KBM-7 (cell line): Measurements from ENCODE around the gene KDF1.

Experiments
- DNase-seq: peaks from one replicate; pipeline ENCODE4 v3.0.0-alpha.2; 2015
- in situ Hi-C: fragments of 300-500 bp; cut with MboI; formaldehyde crosslinking; loops from 2 replicates; pipeline ENCODE4 v1.14.3; 2020; ENCODE audit warnings: low sequenced_read_pairs, low pct_unique_long_range_greater_than_20kb, mixed read lengths

KDF1 gene

DNA sequence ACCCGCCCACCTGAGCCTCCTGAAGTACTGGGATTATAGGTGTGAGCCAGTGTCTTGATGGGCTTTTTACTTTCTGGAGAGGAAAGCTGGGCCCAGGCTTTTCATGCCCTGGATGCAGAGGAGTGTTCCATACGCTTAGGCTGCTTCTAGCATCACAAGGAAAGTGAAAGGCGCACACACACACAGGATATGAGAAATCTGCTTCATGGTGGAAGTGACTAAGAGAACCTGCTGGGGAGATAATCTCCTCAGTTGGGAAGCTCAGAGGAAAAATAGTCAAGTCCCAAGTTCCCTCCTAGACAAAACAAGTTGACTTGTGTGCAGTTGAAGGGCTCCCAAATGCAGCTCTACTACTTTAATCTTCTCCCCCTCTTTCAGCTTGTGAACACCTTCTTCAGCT, 36.6 kb downstream of the KDF1 start:
- in situ Hi-C loops: no loop called here
- DNase-seq: no peak

- in situ Hi-C loops: no loop called here
- DNase-seq: no peak
These were observed 37.4 kb downstream of the KDF1 start for GRCh38 chr1:26922901-26923300.

DNA sequence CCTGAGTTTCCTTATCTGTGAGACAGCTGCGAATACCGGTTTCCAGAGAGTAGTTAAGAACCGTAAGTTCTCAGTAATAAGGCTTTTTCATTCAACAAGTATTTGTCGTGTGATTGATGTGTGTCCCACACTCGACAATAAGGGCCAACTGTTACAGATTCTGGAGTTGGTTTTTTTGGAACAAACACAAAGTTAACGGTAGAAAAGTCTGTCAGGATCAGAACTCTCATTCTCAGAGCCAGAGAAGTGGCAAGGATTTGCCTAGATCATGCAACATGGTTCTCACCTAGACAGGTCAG, 37.9 kb downstream of the KDF1 start:
- in situ Hi-C loops: no loop called here

GRCh38 chr1:26921540-26922430, 38.5 kb downstream of the KDF1 start, which contains the start of gene NUDC:
TSS of gene NUDC (plus strand) at chr1:26921743. CDS start at chr1:26921849, 106 bp downstream.
- DNase-seq: peak; percentile 97
- in situ Hi-C loops: no loop called here

More for the DNA sequence above, 37.9 kb downstream of the KDF1 start:
- no peak for DNase-seq

GRCh38 chr1:26921126-26921539, 39.1 kb downstream of the KDF1 start:
- DNase-seq: no peak
- in situ Hi-C loops: no loop called here

DNA sequence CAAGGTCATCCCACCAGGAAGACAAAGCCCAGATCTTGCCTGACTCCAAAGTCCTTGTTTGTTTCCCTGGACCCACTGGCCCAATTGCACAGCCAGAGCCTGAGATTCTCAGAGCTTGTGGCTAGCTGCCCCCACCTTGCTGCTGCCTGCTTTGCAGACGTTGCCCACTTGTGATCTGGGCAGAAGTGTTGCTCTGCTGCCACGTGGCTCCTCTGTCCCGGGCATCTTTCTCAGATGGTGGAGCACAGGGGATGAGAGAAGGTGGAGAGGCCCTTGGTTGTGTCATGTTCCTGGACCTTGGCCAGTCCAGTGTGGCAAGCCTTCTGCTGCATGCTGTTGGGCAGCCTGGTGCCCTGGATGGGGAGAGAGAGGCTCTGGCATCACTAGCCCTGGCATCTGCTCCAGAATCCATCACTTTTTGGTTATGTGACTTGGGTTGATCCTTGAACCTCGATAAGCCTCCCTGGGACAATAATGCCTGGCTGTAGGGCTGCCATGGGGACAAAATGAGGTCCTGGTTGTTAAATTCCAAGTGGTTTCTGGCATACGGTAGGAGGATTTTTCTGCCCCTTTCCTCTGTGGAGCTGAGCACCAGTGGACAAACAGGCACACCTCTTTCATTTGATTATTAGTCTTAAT, 44.9 kb downstream of the KDF1 start:
- in situ Hi-C loops: no loop called here
- DNase-seq: no peak

- DNase-seq: no peak
- in situ Hi-C loops: no loop called here
These were observed 46.3 kb downstream of the KDF1 start, which contains the start of gene NR0B2 for GRCh38 chr1:26913754-26914619. TSS of gene NR0B2 (minus strand) at chr1:26913975. CDS start at chr1:26913940, 35 bp downstream.

DNA sequence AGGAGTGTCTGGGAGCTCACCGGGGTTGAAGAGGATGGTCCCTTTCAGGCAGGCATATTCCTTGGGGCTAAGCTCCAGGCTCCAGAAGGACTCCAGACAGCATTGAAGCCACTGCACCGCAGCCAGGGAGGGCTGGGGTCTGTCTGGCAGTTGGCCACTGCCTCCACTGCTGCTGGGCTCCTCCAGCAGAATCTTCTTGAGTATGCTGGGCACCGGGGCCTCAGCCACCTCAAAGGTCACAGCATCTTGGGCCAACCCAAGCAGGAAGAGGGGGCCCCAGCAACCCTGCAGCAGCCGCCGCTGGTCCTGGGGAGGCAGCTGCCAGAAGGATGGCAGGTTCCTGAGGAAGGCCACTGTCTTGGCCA, 46.9 kb downstream of the KDF1 start:
- in situ Hi-C loops: no loop called here
- no peak for DNase-seq

- in situ Hi-C loops: no loop called here
- no peak for DNase-seq
These were observed 48.1 kb downstream of the KDF1 start for GRCh38 chr1:26912147-26912490.

DNA sequence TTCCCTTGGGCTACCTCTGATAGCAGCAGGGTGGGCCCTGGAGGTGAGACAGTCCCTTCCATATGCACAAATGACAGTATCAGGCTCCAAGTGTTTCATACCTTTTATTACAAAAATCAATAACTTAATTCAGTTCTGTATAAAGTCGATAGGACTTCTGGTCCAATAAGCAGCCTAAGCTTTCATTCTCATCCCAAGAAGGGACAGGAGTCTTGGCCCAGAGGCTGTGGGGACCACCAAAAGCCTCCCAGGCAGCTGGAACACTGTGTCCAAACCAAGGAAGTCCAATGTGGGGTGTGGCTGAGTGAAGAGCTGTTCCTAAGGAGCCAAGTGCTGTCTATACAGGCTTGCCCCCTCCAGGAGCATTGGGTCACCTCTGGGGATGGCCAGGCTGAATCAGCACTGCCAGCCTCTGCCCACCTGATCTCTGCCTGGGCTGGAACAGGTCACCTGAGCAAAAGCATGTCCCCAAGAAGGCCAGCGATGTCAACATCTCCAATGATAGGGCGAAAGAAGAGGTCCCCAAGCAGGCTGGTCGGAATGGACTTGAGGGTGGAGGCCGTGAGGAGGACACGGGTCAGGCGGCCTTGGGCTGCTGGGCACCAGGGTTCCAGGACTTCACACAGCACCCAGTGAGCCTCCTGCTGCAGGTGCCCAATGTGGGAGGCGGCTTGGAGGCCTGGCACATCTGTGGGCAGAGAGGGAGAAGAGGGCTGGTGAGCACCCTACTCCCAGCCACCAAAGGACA, 48.7 kb downstream of the KDF1 start:
- DNase-seq: no peak
- in situ Hi-C loops: no loop called here

DNA sequence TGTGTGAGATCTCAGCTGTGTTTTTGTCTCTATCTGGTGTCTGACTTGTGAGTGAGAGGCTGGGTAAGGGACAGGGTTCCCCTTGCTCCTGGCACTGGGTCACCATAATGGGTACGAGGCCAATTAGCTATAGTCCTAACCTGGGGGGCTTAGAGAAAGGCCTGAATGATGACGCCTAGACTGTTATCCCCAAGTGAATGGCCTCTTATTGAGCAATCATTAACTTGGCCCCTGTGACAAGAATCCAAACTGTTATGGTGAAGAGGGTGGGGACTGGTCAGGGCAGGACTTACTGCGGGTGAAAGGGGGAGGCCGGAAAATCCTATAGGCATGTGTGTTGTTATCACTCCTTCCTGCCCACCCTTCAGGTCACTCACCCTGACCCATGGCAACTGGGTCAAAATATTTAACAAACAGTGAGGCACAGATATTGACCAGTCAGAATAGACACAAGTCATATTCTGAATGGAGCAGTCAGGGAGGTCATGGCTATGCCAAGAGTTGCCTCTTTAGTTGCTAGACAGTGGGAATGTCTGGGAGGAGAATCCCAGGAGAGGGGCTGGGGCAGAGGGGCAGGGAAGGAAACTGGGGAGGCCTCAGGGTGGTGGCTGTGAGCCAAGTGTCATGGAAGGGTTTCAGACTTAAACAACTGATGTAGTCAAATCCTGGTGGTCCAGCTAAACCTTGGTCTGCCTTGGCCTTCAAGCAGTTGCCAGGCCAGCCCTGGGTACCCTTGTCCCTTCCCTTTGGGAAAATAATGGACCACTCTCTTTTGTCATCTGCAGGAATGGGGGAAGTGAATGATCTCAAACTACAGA, 49.7 kb downstream of the KDF1 start:
- no peak for DNase-seq
- in situ Hi-C loops: no loop called here

- no peak for DNase-seq
- in situ Hi-C loops: no loop called here
These were observed 50.3 kb downstream of the KDF1 start for GRCh38 chr1:26909951-26910342.

DNA sequence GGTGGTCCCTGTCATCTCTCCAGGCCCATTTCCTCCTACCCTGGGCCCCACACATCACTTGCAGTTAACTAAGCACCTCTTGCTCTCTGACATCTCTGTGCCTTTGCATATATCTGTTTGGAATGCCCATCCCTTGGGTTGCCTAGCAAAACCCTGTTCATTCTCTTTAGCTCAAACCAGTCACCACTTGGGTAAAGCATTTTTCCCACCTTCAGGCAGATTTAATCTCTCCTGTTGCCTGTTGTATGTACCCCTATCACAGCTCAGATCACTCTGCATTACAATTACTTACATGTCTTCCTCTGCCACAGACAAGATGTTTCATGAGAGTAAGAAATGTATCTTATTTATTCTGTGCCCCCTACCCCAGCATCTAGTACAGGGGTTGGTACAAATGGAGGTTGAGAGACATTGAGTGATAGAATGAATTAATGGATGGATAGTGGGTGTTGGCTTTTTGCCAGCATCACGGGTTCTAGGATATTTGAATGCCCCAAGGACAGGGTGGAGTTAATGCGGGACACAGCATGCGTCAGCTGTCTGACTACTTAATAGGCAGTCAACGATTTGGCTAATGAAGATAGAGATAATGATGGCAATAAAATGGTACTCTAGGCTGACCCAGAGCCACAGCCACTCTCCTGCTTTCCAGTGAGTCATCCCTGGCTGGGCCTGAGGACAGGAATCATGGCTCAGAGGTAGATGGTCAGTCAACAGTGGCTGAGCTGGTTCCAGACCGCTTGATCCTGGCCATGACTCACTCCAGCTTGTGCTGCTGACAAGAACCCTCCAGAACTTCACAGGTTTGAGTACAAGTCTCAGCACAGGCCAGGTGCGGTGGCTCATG, 53.0 kb downstream of the KDF1 start:
- no peak for DNase-seq
- in situ Hi-C loops: no loop called here

DNA sequence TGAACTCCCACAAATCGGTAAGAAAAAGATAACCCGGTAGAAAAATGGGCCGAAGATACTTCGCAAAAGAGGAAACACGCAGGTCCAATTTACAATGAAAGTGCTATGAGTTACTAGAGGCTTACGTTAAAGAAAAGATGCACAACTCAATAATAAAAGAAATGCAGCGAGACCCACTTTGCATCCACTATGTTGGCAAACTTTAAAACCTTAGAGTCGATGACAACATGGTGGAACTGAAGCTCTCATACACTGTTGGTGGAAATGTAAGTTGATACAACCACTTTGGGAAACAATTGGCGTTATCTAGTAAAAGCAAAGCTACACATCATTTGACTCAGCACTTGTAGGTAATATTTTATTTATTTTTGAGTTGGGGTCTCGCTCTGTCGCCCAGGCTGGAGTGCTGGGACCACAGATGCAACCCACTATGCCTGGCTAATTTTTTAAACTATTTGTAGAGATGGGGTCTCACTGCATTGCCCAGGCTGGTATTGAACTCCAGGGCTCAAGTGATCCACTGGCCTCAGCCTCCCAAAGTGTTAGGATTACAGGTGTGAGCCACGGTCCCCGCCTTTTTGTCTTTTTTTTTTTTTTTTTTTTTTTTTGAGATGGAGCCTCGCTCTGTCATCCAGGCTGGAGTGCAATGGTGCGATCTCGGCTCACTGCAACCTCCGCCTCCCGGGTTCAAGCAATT, 59.3 kb downstream of the KDF1 start:
- no peak for DNase-seq
- in situ Hi-C loops: no loop called here

- DNase-seq: peak; percentile 86
- in situ Hi-C loops: no loop called here
These were observed 60.1 kb downstream of the KDF1 start, which contains the start of gene GPATCH3 for GRCh38 chr1:26900001-26900814. TSS of gene GPATCH3 (minus strand) at chr1:26900467. CDS start at chr1:26900442, 25 bp downstream.
